COLO668 (cell line): ENCODE measurements around the gene POLN.
A peak's percentile ranks its signal among the peaks of the same experiment; 100 is the strongest.

Source experiments
- DNase-seq: peaks from one replicate; lab custom pipeline; 2025; ENCODE audit not compliant: unreplicated experiment; lab: John Stamatoyannopoulos, UW

Gene POLN

GRCh38 chr4:2263926-2264321 lies 22.0 kb upstream of the POLN start:
- DNase-seq = peak; percentile 87

GRCh38 chr4:2262944-2263250 lies 21.0 kb upstream of the POLN start:
- no peak for DNase-seq

GRCh38 chr4:2262145-2262943 lies 20.4 kb upstream of the POLN start:
- peak; percentile 100 for DNase-seq

GRCh38 chr4:2261853-2262144 lies 19.9 kb upstream of the POLN start, which contains the start of gene MXD4:
Gene MXD4 (minus strand): TSS chr4:2262109. CDS start chr4:2261980, 129 bp downstream.
- no peak for DNase-seq

- peak; percentile 68 for DNase-seq
These were observed 19.4 kb upstream of the POLN start for GRCh38 chr4:2261110-2261852.

GRCh38 chr4:2260344-2261109 lies 18.6 kb upstream of the POLN start:
- DNase-seq = no peak

- DNase-seq = no peak
These were observed 17.8 kb upstream of the POLN start for GRCh38 chr4:2259541-2260343.

- DNase-seq = no peak
These were observed 17.2 kb upstream of the POLN start for GRCh38 chr4:2259036-2259540.

GRCh38 chr4:2258091-2259035 lies 16.4 kb upstream of the POLN start:
- no peak for DNase-seq

GRCh38 chr4:2257361-2258081 lies 15.6 kb upstream of the POLN start:
- DNase-seq = no peak

- no peak for DNase-seq
These were observed 14.9 kb upstream of the POLN start for GRCh38 chr4:2256781-2257191.

GRCh38 chr4:2256156-2256731 lies 14.3 kb upstream of the POLN start:
- DNase-seq = no peak

GRCh38 chr4:2255501-2256155 lies 13.7 kb upstream of the POLN start:
- DNase-seq = no peak

- DNase-seq = no peak
These were observed 13.0 kb upstream of the POLN start for GRCh38 chr4:2254665-2255500.

- DNase-seq = no peak
These were observed 11.5 kb upstream of the POLN start for GRCh38 chr4:2253160-2254084.

- DNase-seq = no peak
These were observed 10.7 kb upstream of the POLN start for GRCh38 chr4:2252530-2253091.
